ENCODE measurements around the gene EFCAB6. TPM values are rescaled to one million over a fixed set of nuclear protein-coding genes. Genes with fewer than 3 reads are reported as not detected.

EFCAB6 gene
- total and polyA plus RNA-seq, 10 donors: 0.07 to 2.8 (median 0.78) TPM

GRCh38 chr22:43745783-43746356, 66.2 kb downstream of the EFCAB6 start:
- intact Hi-C loops (cut with DNase I; ENCODE audit: low total_unique reads): no loop called here
- H3K4me1 ChIP-seq: no peaks in the 10 kb centered on the region
- no peak overlapping the region for H3K27ac ChIP-seq
- no peak overlapping the region for H3K4me3 ChIP-seq
- H3K36me3 ChIP-seq: no peaks in the 10 kb centered on the region
- no peaks in the 10 kb centered on the region for H3K9me3 ChIP-seq
- TF ChIP-seq CTCF (IDR thresholded peaks at IDR 0.05 in 8 of 11, conservative IDR thresholded peaks at IDR 0.05 in 3 of 11): no peak
- TF ChIP-seq POLR2A (IDR thresholded peaks at IDR 0.05): no peak
- TF ChIP-seq POLR2AphosphoS5 (IDR thresholded peaks at IDR 0.05): no peak
- peaks cover 0 to 27% (median 0%) of the 10 kb centered on the region in 7 donors for H3K27me3 ChIP-seq (replicated peaks in 1 of 7)
- DNase-seq: no peak
- 85 to 91% (median 87%) methylated on average over 13 of the region's 13 CpGs for WGBS, 5 donors

DNA sequence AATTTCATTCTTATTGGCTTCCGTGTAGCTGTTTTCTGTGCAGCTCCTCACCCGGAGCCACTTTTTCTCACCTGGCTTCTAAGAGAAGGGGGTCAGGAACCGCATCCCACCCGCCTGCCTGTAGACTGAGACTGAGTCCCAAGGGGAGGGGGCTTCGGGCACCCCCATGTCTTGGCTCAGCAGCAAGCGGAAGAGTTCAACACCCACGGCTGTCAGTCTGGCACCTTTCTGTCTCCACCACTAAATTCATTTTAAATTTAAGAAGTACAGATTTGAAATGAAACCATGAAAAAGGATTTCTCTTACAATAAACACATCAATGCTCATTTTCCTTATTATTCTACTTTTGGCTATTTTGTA, 66.7 kb downstream of the EFCAB6 start:
- Histone ChIP-seq H3K9me3 (no peaks in the 10 kb centered on the region), H3K4me3 (no peak overlapping the region), H3K4me1 (no peaks in the 10 kb centered on the region), H3K27me3 (replicated peaks in 1 of 7) (peaks cover 0 to 32% (median 0%) of the 10 kb centered on the region in 7 donors), H3K27ac (no peak overlapping the region), H3K36me3 (no peaks in the 10 kb centered on the region)
- no peak for DNase-seq
- 82 to 89% (median 88%) methylated on average over 7 of the region's 7 CpGs for WGBS, 5 donors
- TF ChIP-seq CTCF (IDR thresholded peaks at IDR 0.05 in 8 of 11, conservative IDR thresholded peaks at IDR 0.05 in 3 of 11) (no peak), POLR2A (IDR thresholded peaks at IDR 0.05) (no peak), POLR2AphosphoS5 (IDR thresholded peaks at IDR 0.05) (no peak)
- intact Hi-C loops (cut with DNase I; ENCODE audit: low total_unique reads): no loop called here

DNA sequence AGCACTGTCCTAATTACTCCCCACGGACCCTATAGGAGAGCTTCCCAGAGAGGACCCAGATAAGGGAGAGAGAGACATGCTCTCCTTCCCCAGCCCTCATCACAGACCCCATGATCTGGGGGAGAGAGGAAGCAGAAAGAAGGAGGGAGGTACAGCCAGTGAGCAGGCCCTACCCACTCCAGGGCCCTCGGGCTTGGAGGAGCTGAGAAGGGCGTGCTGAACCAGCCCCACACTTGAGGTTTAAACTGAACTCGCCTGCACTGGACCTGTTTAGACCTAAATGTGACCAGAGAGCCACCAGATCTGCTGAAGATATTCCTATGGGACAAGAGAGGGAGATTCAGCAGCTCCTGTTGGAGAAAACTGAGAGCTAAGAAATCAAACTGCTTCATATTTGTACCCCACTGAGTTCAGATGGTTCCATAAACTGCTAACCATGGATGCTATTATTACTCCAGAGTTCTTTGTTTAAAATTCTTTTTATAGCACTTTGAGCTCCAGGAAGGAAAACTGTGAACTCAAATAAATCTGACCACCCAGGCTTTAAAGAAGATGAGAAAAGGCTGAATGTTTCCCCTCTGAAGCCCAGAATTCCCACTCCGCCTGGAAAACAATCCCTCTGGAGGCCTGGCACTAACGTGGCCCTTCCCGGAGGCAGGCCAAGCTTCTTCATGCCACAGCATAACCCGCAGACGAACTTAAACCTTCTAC, 67.2 kb downstream of the EFCAB6 start:
- H3K4me1 ChIP-seq: no peaks in the 10 kb centered on the region
- H3K4me3 ChIP-seq: no peak overlapping the region
- no peak for DNase-seq
- no peaks in the 10 kb centered on the region for H3K9me3 ChIP-seq
- H3K27me3 ChIP-seq (replicated peaks in 1 of 7): peaks cover 0 to 32% (median 0%) of the 10 kb centered on the region in 7 donors
- TF ChIP-seq POLR2AphosphoS5 (IDR thresholded peaks at IDR 0.05): no peak
- no peak for TF ChIP-seq CTCF (IDR thresholded peaks at IDR 0.05 in 8 of 11, conservative IDR thresholded peaks at IDR 0.05 in 3 of 11)
- no peak for TF ChIP-seq POLR2A (IDR thresholded peaks at IDR 0.05)
- no peaks in the 10 kb centered on the region for H3K36me3 ChIP-seq
- intact Hi-C loops (cut with DNase I; ENCODE audit: low total_unique reads): no loop called here
- WGBS, 5 donors: 52 to 77% (median 65%) methylated on average over 7 to 9 of the region's 9 CpGs
- H3K27ac ChIP-seq: no peak overlapping the region

- Histone ChIP-seq H3K27me3 (replicated peaks in 1 of 7) (peaks cover 0 to 40% (median 0%) of the 10 kb centered on the region in 7 donors), H3K4me3 (no peak overlapping the region), H3K27ac (no peak overlapping the region), H3K36me3 (no peaks in the 10 kb centered on the region), H3K9me3 (no peaks in the 10 kb centered on the region), H3K4me1 (no peaks in the 10 kb centered on the region)
- DNase-seq: no peak
- intact Hi-C loops (cut with DNase I; ENCODE audit: low total_unique reads): no loop called here
- TF ChIP-seq POLR2AphosphoS5 (IDR thresholded peaks at IDR 0.05): no peak
- no peak for TF ChIP-seq POLR2A (IDR thresholded peaks at IDR 0.05)
- no peak for TF ChIP-seq CTCF (IDR thresholded peaks at IDR 0.05 in 8 of 11, conservative IDR thresholded peaks at IDR 0.05 in 3 of 11)
- WGBS, 5 donors: 83 to 95% (median 90%) methylated on average over 3 of the region's 3 CpGs
Observed at GRCh38 chr22:43743929-43744643, 68.0 kb downstream of the EFCAB6 start.
